ENCODE measurements around the gene OR52E8. TPM values are rescaled to one million over a fixed set of nuclear protein-coding genes. Genes with fewer than 3 reads are reported as not detected.

The OR52E8 gene
- total and polyA plus RNA-seq, 10 of the 15 experiments (the other 5 are each of a cell fraction or from before 2014, with no cell fraction given) = not detected

GRCh38 chr11:5818245-5818886 lies 39.1 kb downstream of the OR52E8 start (continued):
- TF ChIP-seq CUX1 (IDR thresholded peaks at IDR 0.05; ENCODE audit: insufficient replicate concordance, low read depth, low read length) (no peak), TARDBP (IDR thresholded peaks at IDR 0.05; ENCODE audit: borderline replicate concordance) (no peak), FOXK2 (IDR thresholded peaks at IDR 0.05) (no peak), FOS (IDR thresholded peaks at IDR 0.05; ENCODE audit: borderline replicate concordance, extremely low read depth, insufficient read length) (no peak), MEF2B (IDR thresholded peaks at IDR 0.05; ENCODE audit: partially characterized antibody, poor library complexity, severe bottlenecking) (peak; percentile 80), STAT3 (IDR thresholded peaks at IDR 0.05; ENCODE audit: low read depth, low read length) (no peak), PBX3 (IDR thresholded peaks at IDR 0.05; ENCODE audit: insufficient replicate concordance, low read depth, low read length) (no peak)

Data from GM12878 (cell line).